H9 (cell line): ENCODE results near the gene METTL27. TPM values are rescaled to one million over a fixed set of nuclear protein-coding genes. Genes with fewer than 3 reads are reported as not detected.

ENCODE experiments used
- DNase-seq: peaks from one replicate; pipeline ENCODE4 v3.0.0-alpha.2; 2017
- H2AFZ ChIP-seq: one replicate; pipeline ENCODE4 v1.6.1; 2013; ENCODE audit warnings: mild to moderate bottlenecking, low read length, control low read depth, moderate library complexity
- H2AK5ac ChIP-seq: 2 replicates; pipeline ENCODE4 v1.6.1; 2013; ENCODE audit warnings: low read length, control low read depth, mixed read lengths; ENCODE audit not compliant: insufficient read length
- H2BK120ac ChIP-seq: one replicate; pipeline ENCODE4 v1.6.1; 2013; ENCODE audit warnings: low read depth, mild to moderate bottlenecking, low read length, control low read depth, inconsistent platforms; ENCODE audit not compliant: poor library complexity, severe bottlenecking
- H2BK12ac ChIP-seq: 2 replicates; pipeline ENCODE4 v1.6.1; 2013; ENCODE audit warnings: low read length, control low read depth, mixed read lengths, low read depth; ENCODE audit not compliant: insufficient read length
- H2BK15ac ChIP-seq: 2 replicates; pipeline ENCODE4 v1.6.1; 2013; ENCODE audit warnings: low read depth, low read length, control low read depth
- H2BK20ac ChIP-seq: one replicate; pipeline ENCODE4 v1.6.1; 2013; ENCODE audit warnings: low read depth, mild to moderate bottlenecking, low read length, control low read depth, inconsistent platforms; ENCODE audit not compliant: poor library complexity, severe bottlenecking
- H2BK5ac ChIP-seq: 2 replicates; pipeline ENCODE4 v1.6.1; 2013; ENCODE audit warnings: low read length, control low read depth, mixed read lengths; ENCODE audit not compliant: insufficient read length
- H3K14ac ChIP-seq: 2 replicates; pipeline ENCODE4 v1.6.1; 2013; ENCODE audit warnings: low read length, control low read depth; ENCODE audit not compliant: insufficient read depth
- H3K18ac ChIP-seq: 2 replicates; pipeline ENCODE4 v1.6.1; 2013; ENCODE audit warnings: low read depth, mild to moderate bottlenecking, mixed read lengths, low read length, control low read depth; ENCODE audit not compliant: insufficient read length
- H3K23ac ChIP-seq: 2 replicates; pipeline ENCODE4 v1.6.1; 2013; ENCODE audit warnings: low read length, control low read depth, mixed read lengths, low read depth; ENCODE audit not compliant: insufficient read length
- H3K23me2 ChIP-seq: 2 replicates; pipeline ENCODE4 v1.6.1; 2013; ENCODE audit warnings: low read depth, mild to moderate bottlenecking, mixed read lengths, low read length, control low read depth; ENCODE audit not compliant: insufficient read length, poor library complexity, severe bottlenecking
- H3K27ac ChIP-seq: 2 replicates; pipeline ENCODE4 v1.5.1; 2013; ENCODE audit warnings: low read length, control low read depth, mixed read lengths, low read depth; ENCODE audit not compliant: insufficient read length
- H3K27me3 ChIP-seq: 2 replicates; pipeline ENCODE4 v1.6.1; 2013; ENCODE audit warnings: low read length, control low read depth, inconsistent platforms; ENCODE audit not compliant: insufficient read depth
- H3K4ac ChIP-seq: 2 replicates; pipeline ENCODE4 v1.6.1; 2013; ENCODE audit warnings: low read depth, mild to moderate bottlenecking, control low read depth, inconsistent platforms, low read length, moderate library complexity
- H3K4me1 ChIP-seq: 2 replicates; pipeline ENCODE4 v1.6.1; 2013; ENCODE audit warnings: low read length, control low read depth, inconsistent platforms; ENCODE audit not compliant: insufficient read depth
- H3K4me2 ChIP-seq: 2 replicates; pipeline ENCODE4 v1.6.1; 2013; ENCODE audit warnings: low read length, control low read depth, mixed read lengths; ENCODE audit not compliant: insufficient read length, insufficient read depth
- H3K56ac ChIP-seq: 2 replicates; pipeline ENCODE4 v1.6.1; 2013; ENCODE audit warnings: low read depth, mild to moderate bottlenecking, mixed read lengths, low read length, control low read depth; ENCODE audit not compliant: insufficient read length
- H3K79me1 ChIP-seq: 2 replicates; pipeline ENCODE4 v1.6.1; 2013; ENCODE audit warnings: low read depth, mild to moderate bottlenecking, moderate library complexity, low read length, control low read depth, inconsistent platforms; ENCODE audit not compliant: insufficient read depth, poor library complexity, severe bottlenecking
- H3K79me2 ChIP-seq: 2 replicates; pipeline ENCODE4 v1.6.1; 2013; ENCODE audit warnings: low read length, control low read depth, inconsistent platforms; ENCODE audit not compliant: insufficient read depth
- H3K9ac ChIP-seq: 2 replicates; pipeline ENCODE4 v1.6.1; 2013; ENCODE audit warnings: low read length, control low read depth, mixed read lengths; ENCODE audit not compliant: insufficient read length; ENCODE audit errors: extremely low read depth
- H3K9me3 ChIP-seq: one replicate; pipeline ENCODE4 v1.6.1; 2013; ENCODE audit warnings: low read depth, low read length, inconsistent platforms; ENCODE audit not compliant: control insufficient read depth
- H3T11ph ChIP-seq: one replicate; pipeline ENCODE4 v1.6.1; 2013; ENCODE audit warnings: mild to moderate bottlenecking, low read length, control low read depth, inconsistent platforms
- H4K20me1 ChIP-seq: one replicate; pipeline ENCODE4 v1.6.1; 2013; ENCODE audit not compliant: control insufficient read depth, insufficient read length, insufficient read depth
- H4K5ac ChIP-seq: 2 replicates; pipeline ENCODE4 v1.6.1; 2013; ENCODE audit warnings: low read depth, mild to moderate bottlenecking, mixed read lengths, low read length, control low read depth; ENCODE audit not compliant: insufficient read length
- H4K8ac ChIP-seq: replicated peaks from 2 replicates; pipeline ENCODE4 v1.6.1; 2013; ENCODE audit warnings: low read length, control low read depth, mixed read lengths, low read depth; ENCODE audit not compliant: insufficient read length
- H4K91ac ChIP-seq: 2 replicates; pipeline ENCODE4 v1.6.1; 2013; ENCODE audit warnings: low read depth, mild to moderate bottlenecking, moderate library complexity, mixed read lengths, low read length, control low read depth; ENCODE audit not compliant: insufficient read length
- H3K27ac Mint-ChIP-seq, 3 experiments: 2 replicates in 2 of 3; 3 replicates in 1 of 3; pipeline ENCODE4 v1.8.0; 2020 to 2021; ENCODE audit warnings: mixed read lengths in 3 of 3, mild to moderate bottlenecking in 1 of 3, moderate library complexity in 1 of 3
- H3K27me3 Mint-ChIP-seq: 2 replicates; pipeline ENCODE4 v1.8.0; 2021; ENCODE audit warnings: low read depth, mild to moderate bottlenecking, moderate library complexity, mixed read lengths
- H3K36me3 Mint-ChIP-seq, 3 experiments: 2 replicates in 2 of 3; 3 replicates in 1 of 3; pipeline ENCODE4 v1.8.0; 2020 to 2021; ENCODE audit warnings: low read depth in 3 of 3, mixed read lengths in 3 of 3; ENCODE audit not compliant: insufficient read depth in 1 of 3
- H3K4me1 Mint-ChIP-seq, 2 experiments: 2 replicates each; pipeline ENCODE4 v1.8.0; 2020; ENCODE audit warnings: mixed read lengths in 2 of 2
- H3K4me3 Mint-ChIP-seq, 2 experiments: 2 replicates in 1 of 2; 3 replicates in 1 of 2; pipeline ENCODE4 v1.8.0; 2020 to 2021; ENCODE audit warnings: mild to moderate bottlenecking in 2 of 2, mixed read lengths in 2 of 2, moderate library complexity in 1 of 2
- H3K9me3 Mint-ChIP-seq, 2 experiments: 2 replicates in 1 of 2; 3 replicates in 1 of 2; pipeline ENCODE4 v1.8.0; 2020; ENCODE audit warnings: mild to moderate bottlenecking in 2 of 2, mixed read lengths in 2 of 2, moderate library complexity in 1 of 2
- CTCF ChIP-seq: fragments of 200-600 bp; sonication (generic); conservative IDR thresholded peaks from 3 replicates; pipeline ENCODE4 v1.8.0; 2021; ENCODE audit warnings: antibody characterized with exemption, mild to moderate bottlenecking
- WGBS: extraction: QIAGEN DNeasy Blood & Tissue Kit; methylation state at CpG from one replicate; pipeline ENCODE4 v1.1.7; 2013; ENCODE audit warnings: missing lambda C conversion rate, low lambda C conversion rate, mixed read lengths; ENCODE audit not compliant: insufficient read length; ENCODE audit errors: extremely low coverage; 5-methylcytosine and 5-hydroxymethylcytosine counted together
- total RNA-seq: library from RNA; stranded (reverse); gene quantifications from 2 replicates; pipeline ENCODE4 v1.2.1, GENCODE V29; 2021

METTL27 gene
- total RNA-seq, 1 experiment from 2014 or later: 13.5 TPM

DNA sequence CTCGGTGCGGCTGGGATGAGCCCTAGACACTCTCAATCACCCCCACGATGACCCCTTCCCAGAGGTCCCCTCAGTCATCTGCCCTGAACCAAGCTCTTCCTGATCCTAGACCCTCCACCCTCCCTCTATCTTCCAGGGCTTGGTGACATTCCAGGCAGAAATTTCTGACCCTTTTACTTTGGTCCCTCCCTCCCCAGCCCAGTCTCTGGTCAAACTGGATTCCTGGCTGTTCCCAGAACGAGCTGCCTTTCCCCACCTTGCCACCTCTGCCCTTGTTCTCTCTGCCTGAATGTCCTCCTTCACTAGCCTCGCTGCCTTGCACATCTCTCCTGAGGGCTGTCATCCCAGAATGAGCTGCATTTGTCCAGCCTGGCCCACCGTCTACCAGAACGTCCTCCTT lies 12.8 kb downstream of the METTL27 start:
- Histone ChIP-seq H4K8ac (no peak overlapping the region), H3T11ph (no peak overlapping the region), H3K79me2 (no peaks in the 10 kb centered on the region), H4K91ac (peak overlapping the region; percentile 60), H3K9ac (no peak overlapping the region), H2BK20ac (no peak overlapping the region), H3K27me3 (no peaks in the 10 kb centered on the region), H2BK15ac (no peak overlapping the region), H3K79me1 (no peaks in the 10 kb centered on the region), H3K18ac (peak overlapping the region; percentile 7), H2AK5ac (no peak overlapping the region), H3K4me1 (peaks cover 17% of the 10 kb centered on the region), H2BK120ac (no peak overlapping the region), H3K56ac (no peak overlapping the region), H2BK5ac (no peak overlapping the region), H2BK12ac (no peak overlapping the region), H3K27ac (no peak overlapping the region), H3K4ac (peak overlapping the region; percentile 43; the same call in 1 of the 2 replicates), H4K20me1 (no peaks in the 10 kb centered on the region), H3K23ac (no peak overlapping the region), H2AFZ (no peak overlapping the region), H3K14ac (peak overlapping the region; percentile 86; the same call in 1 of the 2 replicates), H3K23me2 (peaks cover 9% of the 10 kb centered on the region), H3K9me3 (no peaks in the 10 kb centered on the region), H4K5ac (no peak overlapping the region), H3K4me2 (no peak overlapping the region)
- WGBS: no CpG with 5 or more reads among the region's 7 CpGs
- Mint-ChIP-seq H3K27me3 (peaks cover 18% of the 10 kb centered on the region), H3K4me3 (peak overlapping the region in 1 of 2 experiments; percentile 36; a peak in 2 of 5 replicates), H3K27ac (peak overlapping the region; percentile 29 to 99 (median 40); a peak in 6 of 7 replicates), H3K9me3 (peaks cover 0 to 4% of the 10 kb centered on the region in 2 experiments; a peak in 3 of 5 replicates), H3K36me3 (peaks cover 2 to 5% (median 3%) of the 10 kb centered on the region in 3 experiments; a peak in 4 of 7 replicates), H3K4me1 (peaks cover 67 to 75% of the 10 kb centered on the region in 2 experiments)
- no peak for TF ChIP-seq CTCF
- DNase-seq: no peak
